Right renal pelvis (tissue), 4 donors: ENCODE data around the gene SOX9. TPM values are rescaled to one million over a fixed set of nuclear protein-coding genes. Genes with fewer than 3 reads are reported as not detected.
"Not testable (repeated sequence)": the region's sequence is repeated elsewhere in the genome, so short reads cannot be mapped to it uniquely, and the experiment has no call there.

Source experiments
- DNase-seq, 4 donors: peaks; one replicate each; pipeline ENCODE4 v3.0.0-alpha.2; 2013; ENCODE audit warnings: low read depth in 4 of 4, low spot score in 3 of 4, missing footprints in 1 of 4
- polyA plus RNA-seq, 4 donors: library from polyadenylated mRNA; unstranded; fragments of 120-200 nt; gene quantifications; one replicate each; pipeline ENCODE4 v1.2.1, GENCODE V29; 2013; ENCODE audit not compliant: insufficient read length in 4 of 4

SOX9 gene
- polyA plus RNA-seq, 4 donors: 19.0 to 25.4 (median 22.9) TPM

DNA sequence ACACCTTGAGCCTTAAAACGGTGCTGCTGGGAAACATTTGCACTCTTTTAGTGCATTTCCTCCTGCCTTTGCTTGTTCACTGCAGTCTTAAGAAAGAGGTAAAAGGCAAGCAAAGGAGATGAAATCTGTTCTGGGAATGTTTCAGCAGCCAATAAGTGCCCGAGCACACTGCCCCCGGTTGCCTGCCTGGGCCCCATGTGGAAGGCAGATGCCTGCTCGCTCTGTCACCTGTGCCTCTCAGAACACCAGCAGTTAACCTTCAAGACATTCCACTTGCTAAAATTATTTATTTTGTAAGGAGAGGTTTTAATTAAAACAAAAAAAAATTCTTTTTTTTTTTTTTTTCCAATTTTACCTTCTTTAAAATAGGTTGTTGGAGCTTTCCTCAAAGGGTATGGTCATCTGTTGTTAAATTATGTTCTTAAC, 4.4 kb downstream of the SOX9 start:
- no peak for DNase-seq

DNA sequence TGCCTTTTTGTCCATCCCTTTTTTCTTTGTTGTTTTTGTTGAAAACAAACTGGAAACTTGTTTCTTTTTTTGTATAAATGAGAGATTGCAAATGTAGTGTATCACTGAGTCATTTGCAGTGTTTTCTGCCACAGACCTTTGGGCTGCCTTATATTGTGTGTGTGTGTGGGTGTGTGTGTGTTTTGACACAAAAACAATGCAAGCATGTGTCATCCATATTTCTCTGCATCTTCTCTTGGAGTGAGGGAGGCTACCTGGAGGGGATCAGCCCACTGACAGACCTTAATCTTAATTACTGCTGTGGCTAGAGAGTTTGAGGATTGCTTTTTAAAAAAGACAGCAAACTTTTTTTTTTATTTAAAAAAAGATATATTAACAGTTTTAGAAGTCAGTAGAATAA, 4.9 kb downstream of the SOX9 start:
- DNase-seq: no peak

DNA sequence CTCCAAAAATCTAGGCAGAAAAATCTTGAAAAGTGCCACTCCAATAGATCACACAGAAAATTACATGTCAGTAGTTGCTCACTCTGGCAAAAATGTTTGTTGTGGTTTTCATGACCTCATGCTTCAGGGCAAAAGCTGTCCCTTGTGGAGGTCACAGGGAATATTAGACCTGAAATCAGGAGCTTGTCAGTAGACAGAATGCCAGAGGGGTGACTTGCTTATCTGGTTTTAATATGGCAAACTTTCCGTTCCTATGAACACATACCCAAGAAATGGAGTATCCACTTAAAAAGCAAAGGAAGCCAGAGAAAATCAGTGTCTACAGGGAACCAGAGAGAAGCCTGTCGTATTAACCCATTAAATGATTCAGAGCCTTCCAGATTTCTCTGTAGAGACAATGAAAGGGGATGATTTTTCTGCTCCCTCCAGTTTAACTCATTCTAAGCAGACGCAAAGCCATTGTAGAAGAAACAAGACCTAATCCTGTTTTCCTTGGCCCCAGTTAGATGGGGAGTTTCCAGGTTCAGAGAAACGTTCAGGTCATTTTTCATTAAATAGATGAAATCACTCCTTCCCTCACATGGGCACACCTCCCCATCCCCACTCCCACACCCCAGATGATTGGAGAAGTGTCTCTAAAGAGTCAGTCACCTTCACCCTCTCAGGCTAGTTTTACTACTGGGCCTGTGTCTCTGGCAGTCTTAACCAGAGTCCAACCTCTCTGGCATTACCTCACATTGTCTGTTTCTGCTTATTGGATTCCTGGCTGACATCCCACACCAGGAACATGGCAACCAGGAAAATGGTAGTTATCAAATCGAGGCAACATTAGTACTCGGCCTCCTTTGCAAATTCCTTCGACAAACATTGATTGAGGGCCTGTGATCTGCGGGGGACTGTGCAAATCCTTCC, 6.0 kb downstream of the SOX9 start:
- DNase-seq: no peak

DNA sequence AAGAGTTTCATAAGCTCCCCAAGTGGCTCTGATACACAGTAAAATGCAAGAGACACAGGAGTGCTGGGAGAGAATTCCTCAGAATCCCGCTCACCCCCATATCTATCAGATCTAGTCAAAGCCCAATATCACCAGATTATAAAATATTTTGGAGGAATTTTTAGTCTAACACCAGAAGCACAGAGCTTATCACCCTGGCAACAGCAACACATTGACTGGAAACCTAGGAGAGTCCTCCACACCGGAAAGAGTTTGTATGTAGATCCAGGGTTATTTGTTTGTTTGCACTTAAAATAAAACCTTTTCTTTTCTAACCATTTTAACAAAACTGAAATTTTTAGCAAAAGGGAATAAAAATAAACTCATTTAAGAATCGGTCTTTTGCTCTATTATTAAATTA, 7.2 kb downstream of the SOX9 start:
- no peak for DNase-seq

DNA sequence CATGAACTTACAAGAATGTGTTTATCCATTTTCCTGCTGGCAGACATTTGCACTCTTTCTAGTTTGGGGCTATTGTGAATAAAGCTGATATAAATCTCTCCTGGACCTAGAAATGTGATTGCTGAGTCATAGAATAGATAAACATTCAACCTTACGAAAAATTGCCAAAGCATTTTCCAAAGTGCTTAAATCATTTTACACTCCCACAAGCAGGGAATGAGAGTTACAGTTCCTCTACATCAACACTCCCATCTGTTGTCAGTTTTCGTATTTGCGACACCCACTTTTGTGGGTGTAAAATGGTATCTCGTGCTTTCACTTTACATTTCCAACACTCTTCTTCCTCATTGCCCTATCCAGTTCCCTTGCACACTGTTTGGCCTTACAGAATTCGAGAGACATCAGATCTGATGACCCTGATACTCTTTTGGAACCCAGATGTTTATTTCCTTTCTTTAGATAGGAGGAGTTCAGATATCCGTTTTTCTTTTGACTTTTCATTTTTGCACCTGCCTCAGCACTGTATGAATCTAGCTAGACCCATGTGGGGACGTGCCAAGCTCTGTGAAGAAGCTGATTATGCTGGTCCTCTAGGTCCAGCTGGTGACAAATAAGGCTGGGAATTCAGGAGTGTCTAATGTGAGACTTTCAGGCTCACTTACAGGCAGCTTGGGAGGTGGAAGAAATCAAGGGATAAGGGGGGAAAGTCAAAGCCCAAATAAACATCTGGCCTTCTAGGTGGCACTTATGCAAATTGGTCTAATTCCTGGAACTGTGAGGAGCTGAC, 14.0 kb downstream of the SOX9 start:
- DNase-seq: no peak

DNA sequence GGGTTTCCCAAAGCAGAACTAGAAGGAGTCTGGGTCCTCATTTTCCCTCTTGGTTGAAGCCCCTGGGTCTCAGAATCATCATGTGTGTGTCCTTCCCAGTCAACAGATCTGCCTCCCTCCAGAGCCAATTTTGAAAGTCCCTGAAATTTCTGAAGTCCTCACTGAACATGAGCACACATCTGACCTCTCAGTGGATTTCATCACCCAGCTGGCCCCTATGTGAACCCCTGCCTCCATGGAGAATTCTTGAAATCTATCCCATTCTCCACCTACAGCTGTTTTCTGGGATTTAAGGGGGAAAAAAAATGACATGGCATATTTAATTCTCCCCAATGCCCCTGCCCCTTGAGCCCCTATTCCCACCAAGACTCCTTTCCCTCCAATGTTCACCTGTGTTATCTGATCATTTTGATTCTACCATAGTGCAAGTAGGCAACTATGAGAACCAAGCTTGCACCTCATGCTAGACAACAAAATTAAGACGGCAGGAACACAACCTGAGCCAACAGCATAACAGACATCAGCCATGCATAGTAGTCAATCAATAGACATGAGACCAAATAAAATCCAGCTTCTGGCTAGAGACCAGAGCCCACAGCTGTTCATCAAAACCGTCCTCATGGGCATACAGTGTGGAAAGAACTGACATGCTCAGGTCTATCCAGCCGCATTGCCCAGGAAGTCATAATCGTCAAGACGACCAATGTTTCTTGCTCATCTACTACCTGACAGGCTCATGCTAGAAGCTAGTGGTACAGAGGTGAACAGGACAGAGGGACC, 14.9 kb downstream of the SOX9 start:
- no peak for DNase-seq

DNA sequence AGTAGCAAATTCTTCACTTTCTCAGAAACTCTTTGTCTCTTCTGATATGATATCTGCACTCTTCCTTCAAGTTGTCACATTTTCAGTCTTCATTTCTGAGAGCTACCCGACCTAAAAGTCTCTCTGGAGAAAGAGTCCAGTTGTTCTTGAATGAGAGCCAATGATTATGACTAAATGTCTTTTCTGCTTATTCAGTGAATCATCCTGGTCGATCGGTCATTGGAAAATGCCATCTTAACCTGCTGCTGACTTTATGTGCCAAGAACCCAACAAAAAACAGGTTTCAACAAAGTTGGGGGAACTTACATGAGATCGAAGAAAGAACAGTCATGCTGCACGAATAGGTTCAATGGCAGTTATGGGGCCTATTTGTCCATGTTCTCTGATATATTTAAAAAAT, 15.9 kb downstream of the SOX9 start:
- no peak for DNase-seq

DNA sequence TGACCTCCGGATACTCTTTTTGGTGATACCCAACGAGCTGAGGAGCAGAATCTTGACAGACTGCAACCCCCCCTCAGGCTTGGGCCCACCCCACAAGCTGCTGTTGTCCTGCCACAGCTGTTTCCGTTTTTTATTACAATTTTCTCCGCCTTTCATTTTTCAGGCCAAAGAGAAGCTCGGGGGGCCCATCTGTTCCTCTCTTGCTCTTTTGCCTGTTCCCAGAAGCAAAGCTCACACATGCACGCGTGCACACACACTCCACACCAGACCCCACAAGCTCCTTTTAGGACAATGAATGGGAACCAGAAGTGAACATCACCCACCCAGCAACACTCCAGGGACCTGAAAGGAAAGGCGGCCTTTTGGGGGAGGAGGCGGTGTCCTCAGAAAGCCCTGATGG, 16.3 kb downstream of the SOX9 start:
- DNase-seq: no peak

DNA sequence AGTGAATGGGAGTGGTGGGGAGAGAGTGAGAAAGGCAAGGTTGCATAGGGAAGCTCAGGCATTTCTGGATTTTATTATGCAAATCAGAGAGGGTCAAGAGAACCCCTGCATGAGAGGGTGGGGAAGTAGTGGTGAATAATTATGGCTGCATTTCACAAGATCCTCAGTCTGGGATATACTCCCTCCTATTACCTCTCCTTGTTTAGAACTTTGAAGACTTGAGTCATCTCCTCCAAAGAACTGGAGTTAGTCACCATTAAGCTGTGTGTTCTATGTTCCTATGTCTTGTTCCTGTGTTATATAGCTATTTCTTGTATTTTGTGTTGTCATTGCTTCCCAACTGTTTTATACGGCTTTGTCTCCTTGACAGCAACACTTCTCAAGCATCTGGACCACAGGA, 18.4 kb downstream of the SOX9 start:
- no peak for DNase-seq

DNA sequence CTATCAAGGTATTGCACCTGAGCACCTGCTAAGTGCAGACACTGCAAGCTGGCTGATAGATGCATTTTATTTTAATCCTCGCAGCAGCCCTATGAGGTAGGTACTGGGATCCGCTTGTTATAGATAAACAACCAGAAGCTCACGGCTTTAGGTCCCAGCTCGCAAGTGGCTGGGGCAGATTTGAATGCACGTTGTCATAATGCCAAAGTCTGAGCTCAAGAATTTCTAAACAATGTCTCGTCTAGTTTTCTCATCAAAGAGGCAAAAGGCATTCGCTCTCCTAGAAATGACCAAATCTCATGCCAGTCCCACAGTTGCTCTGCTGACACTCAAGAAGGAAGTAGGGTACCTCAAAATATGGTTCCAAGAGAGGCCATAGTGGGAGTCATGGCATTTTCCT, 20.5 kb downstream of the SOX9 start:
- no peak for DNase-seq

DNA sequence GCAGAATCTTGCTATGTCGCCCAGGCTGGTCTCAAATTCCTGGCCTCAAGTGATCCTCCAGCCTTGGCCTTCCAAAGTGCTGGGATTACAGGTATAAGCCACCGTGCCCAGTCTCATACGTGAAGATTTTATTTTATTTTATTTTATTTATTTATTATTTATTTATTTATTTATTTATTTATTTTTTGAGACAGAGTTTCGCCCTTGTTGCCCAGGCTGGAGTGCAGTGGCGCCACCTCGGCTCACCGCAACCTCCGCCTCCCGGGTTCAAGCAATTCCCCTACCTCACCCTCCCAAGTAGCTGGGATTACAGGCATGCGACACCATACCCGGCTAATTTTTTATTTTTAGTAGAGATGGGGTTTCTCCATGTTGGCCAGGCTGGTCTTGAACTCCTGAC, 21.3 kb downstream of the SOX9 start:
- not testable (repeated sequence) for DNase-seq

DNA sequence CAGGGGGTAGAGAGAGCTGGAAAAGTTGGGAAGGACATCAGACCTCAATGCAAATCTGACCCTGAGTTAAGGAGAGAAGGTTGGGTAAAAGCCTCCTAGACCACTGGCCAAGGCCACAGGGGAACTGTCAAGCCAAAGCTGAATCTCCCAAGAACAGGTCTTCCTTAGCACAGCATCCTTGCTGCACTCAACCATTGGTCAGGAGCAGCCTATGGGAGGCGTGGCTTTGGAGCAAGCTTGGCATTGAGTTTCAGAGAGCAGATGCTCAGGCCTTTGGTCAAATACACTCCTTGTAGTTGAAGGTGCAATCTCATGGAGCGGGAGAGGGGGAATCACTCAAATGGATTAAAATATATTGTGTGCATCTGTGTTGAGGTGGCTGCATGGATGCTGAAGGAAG, 21.8 kb downstream of the SOX9 start:
- no peak for DNase-seq

DNA sequence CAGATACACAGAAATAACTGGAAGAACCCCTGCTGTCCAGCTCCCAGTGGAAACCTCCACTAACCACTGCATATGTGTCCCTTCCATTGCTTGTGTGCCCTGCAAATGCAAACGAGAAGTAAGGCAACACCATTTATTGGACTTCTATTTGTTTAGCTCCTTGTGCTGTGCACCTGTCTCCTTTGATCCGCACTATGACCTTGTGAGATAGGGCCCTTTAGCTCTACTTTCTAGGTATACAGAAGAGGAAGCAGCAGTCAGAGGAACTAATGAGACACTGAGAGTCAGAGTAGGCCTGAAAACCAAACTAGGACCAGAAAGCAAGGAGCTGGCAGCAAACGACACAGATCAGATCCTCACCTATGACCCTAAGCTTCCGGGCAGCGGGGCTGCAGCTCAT, 22.4 kb downstream of the SOX9 start:
- no peak for DNase-seq

DNA sequence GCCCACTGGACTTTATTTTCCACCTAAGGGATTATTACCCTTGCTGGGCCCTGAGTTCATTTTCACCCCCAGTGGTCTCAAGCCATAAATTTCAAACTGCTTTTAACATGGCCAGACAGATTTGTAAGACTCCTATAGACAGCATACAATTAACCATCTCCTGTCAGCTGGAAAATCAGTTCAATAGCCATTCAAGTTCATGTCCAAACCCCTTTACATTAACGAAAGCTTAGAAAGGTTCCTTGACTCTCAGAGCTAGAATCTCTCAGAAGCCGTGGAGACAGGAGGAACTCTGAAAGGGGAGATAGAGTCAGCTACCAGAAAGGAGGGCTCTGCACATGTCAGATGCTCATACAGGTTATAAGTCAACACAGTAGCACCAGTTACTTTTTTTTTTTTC, 23.3 kb downstream of the SOX9 start:
- DNase-seq: no peak

DNA sequence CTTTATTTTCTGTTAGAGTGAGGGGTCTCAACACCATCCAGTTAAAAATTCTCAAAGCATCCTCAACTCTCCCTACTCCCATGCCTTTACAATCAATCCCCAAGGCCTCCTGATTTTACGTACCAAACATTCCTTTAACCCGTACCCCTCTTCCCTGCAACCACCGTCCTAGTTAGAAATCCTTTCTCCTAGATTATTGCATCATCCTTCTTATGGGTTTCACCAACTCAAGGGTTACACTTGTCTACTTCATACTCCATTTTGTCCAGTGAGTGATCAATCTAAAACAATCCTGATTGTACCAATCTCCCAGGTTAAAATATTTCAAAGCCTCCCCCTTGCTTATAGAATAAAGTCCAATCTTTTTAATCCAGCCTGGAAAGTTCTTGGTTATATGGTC, 24.7 kb downstream of the SOX9 start:
- DNase-seq: no peak

DNA sequence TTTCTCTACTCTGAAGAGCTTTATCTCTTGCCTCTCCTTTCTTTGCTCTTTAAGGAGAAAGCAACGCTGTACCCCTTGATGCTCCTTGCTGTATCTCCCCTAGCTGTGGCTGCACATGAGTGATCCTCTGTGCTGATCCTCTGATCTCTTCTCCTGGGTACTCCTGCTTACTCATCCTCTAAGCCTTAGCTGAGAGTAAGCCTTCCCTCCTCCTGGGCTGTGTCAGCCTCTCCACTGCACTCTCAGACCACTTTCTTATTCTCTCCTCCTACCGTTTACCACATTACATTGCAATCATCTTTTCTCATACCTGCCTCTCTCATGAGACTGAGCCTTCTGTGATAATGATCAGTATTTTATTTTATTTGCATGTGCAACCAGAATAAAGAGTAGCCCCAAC, 25.1 kb downstream of the SOX9 start:
- DNase-seq: no peak

DNA sequence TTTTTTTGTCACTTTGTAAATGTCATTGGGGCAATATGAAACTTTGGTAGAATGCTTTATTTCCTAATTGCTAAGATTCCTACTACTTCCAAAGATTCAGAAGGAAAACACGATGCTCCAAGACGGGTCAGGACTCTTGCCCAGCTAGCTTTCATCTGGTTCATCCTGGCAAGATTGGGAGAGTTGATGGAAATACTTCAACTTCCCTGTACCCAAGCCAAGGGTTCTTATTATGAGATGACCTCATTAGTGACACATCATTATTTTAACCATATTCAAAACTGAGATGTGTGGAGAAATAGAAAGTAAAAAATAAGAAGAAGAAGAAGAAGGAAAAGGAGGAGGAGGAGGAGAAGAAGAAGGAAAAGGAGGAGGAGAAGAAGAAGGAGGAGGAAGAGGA, 25.6 kb downstream of the SOX9 start:
- DNase-seq: no peak

DNA sequence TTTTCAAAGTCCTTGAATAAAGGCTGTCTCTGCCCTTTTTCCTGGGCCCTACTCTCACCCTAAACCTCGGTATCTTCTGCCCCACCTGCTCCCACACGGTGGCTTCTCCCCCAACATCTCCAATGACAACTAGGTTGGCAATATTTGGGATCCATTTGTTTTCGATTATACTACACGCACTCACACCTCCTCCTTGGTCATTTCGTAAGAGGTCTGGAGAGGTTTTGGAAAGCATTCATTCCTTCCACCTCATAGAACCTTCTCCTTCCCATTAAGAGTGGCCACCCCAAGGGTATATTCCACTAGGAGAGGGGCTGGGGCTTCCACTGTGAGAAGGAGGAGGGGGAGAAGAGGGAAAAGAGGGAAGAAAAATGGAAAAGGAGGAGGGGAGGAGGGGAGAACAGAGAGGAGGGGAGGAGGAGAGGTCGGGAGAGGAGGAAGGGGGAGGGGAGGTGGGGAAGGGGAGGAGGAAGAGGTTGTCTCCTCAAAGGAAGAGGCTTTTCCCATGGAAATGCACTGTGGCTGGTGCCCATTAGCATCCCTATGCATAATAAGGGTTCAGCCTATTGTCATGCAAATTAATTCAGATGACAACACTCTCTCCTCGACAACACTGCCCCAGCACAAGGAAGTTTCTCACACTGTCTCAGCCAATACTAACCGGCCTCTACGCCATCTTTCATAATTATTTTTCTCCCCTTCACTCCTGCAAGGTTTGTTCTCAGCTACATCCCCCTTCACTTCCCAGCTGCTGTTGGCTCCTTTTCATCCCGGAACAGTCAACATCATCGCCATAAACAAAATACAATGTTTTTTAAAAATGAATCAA, 30.0 kb downstream of the SOX9 start:
- DNase-seq: no peak

DNA sequence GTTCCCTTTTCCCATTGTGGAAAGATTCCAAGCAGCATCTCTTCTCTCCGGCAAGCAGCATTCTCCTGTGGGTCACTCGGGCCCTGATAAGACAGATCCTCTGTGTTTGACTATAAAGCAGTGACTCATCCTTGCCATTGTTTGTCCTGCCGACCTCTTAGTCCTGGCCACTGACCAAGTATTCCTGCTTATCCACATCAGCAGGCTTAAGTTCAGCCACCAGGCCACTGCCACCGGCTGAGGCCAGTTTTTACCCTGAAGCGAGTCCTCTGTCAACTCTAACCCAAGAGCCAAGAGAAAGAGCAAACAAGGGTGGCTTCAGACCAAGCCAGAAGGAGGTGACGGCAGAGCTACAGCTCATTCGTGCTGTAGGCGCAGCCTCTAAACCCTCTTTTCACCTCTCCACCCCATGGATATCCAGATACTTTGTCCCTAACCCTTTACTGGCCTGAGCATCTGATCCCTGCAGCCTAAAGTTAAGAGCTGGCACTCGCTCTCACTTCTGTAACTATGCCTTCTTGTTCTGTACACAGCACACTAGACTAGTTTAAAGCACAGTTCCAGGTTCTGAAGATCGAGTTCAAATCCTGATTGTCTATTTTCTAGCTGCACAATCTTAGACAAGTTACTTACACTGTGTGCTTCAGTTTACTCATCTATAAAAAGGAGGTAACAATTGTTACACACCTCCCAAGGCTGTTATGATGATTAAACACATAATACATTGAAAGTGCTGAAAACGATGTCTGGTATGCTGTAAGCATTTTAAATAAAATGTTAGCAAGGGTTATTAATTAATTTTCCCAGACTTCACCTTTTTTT, 31.0 kb downstream of the SOX9 start:
- DNase-seq: no peak
